Uterus (tissue), 2 donors: ENCODE data around the gene LYVE1.

Experiments
- POLR2A ChIP-seq, 2 donors: fragments of 450-650 bp; IDR thresholded peaks; one replicate each; pipeline ENCODE4 v1.6.1; 2016; ENCODE audit warnings: antibody characterized with exemption in 2 of 2, mild to moderate bottlenecking in 1 of 2, moderate library complexity in 1 of 2
- TF ChIP-seq, protein P1 (sequence below), 4 experiments: fragments of 200-600 bp in 2 of 4; fragments of 450-650 bp in 2 of 4; sonication (generic) in 2 of 4; IDR thresholded peaks; one replicate each; pipeline ENCODE4 v1.5.1; 2016 to 2019; ENCODE audit warnings: antibody characterized with exemption in 4 of 4, mild to moderate bottlenecking in 2 of 4, moderate library complexity in 1 of 4

DNA sequence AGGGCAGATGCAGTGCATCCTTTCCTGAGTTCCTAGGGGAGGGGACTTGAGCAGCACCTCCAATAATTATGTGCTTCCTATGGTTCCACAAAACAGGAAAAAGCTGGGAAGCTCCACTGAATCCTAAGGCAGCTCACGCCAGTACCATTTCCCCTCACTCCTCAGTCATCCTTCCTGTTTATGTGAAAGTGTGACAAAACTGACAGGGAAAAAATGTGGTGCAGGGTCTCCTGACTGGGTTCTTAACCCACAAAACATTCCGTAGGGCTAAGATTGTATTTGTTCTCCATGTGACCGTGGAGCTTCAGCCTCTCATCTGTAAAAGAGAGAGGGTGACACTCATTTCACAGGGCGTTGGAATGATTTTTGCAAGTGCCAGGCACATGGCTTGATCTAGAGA, 12.2 kb upstream of the LYVE1 start:
- TF ChIP-seq, protein P1, sequence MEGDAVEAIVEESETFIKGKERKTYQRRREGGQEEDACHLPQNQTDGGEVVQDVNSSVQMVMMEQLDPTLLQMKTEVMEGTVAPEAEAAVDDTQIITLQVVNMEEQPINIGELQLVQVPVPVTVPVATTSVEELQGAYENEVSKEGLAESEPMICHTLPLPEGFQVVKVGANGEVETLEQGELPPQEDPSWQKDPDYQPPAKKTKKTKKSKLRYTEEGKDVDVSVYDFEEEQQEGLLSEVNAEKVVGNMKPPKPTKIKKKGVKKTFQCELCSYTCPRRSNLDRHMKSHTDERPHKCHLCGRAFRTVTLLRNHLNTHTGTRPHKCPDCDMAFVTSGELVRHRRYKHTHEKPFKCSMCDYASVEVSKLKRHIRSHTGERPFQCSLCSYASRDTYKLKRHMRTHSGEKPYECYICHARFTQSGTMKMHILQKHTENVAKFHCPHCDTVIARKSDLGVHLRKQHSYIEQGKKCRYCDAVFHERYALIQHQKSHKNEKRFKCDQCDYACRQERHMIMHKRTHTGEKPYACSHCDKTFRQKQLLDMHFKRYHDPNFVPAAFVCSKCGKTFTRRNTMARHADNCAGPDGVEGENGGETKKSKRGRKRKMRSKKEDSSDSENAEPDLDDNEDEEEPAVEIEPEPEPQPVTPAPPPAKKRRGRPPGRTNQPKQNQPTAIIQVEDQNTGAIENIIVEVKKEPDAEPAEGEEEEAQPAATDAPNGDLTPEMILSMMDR (IDR thresholded peaks at IDR 0.05) = no peak
- TF ChIP-seq POLR2A (IDR thresholded peaks at IDR 0.05) = no peak
